ENCODE results near the gene SWT1. TPM values are rescaled to one million over a fixed set of nuclear protein-coding genes. Genes with fewer than 3 reads are reported as not detected.

SWT1 gene
- total RNA-seq, 1 experiment from 2014 or later: 2.3 TPM

DNA sequence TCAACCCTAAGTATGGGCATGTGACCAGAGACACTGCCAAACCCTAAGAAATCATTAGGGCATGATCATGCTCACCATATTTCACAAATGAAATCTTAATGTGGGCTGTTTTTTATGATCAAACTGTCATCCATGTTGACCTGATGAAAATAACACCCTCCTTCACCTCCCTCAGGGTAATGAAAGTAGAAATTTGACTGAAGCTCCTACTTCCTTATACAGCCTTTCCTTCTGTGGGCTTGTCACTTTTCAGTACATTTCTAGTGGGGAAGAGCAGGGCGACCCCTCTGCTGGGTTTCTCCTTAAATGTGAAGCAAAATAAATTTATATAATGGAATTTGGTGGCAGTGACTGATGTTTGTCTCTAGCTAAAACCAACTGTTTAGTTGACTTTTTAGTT lies 134.2 kb downstream of the SWT1 start:
- Histone ChIP-seq H3K9me3 (no peaks in the 10 kb centered on the region), H3K36me3 (peaks cover 28% of the 10 kb centered on the region), H3K4me3 (no peak overlapping the region), H3K27me3 (no peaks in the 10 kb centered on the region)
- no peak for DNase-seq

DNA sequence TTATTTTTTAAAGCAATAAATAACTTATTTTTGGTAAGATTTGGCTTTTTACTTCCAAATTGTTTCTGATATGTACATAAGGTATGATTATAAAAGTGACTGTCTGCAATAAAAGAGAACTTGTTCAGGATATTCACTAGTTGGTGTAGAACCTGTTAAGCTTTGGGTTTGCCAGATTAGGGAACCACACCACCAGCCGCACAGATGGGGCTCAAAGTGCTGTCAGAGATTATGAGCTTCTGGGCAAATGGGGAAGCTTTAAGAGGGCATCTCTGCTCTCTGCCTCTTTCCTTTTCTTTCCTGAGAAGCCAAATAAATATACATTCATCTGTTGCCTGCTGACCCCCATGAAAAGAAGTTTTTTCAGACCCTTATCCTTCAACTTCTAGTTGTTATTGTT lies 134.7 kb downstream of the SWT1 start:
- Histone ChIP-seq H3K4me3 (no peak overlapping the region), H3K9me3 (no peaks in the 10 kb centered on the region), H3K36me3 (peaks cover 29% of the 10 kb centered on the region), H3K27me3 (no peaks in the 10 kb centered on the region)
- DNase-seq: no peak

DNA sequence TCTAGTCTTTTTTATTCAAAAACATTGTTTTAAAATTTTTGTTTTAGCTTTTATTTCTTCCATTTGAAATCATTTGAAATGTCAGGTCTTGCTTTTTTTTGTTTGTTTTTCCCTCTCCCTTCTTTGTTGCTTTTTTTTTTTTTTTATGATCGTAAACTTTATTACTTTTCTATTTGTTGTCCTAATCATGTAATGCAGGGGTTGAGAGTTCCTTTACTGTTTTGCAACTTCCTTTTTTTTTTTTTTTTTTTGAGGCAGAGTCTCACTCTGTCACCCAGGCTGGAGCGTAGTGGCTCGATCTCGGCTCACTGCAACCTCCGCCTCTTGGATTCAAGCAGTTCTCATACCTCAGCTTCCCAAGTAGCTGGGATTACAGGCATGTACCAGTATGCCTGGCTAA lies 135.3 kb downstream of the SWT1 start:
- Histone ChIP-seq H3K36me3 (peaks cover 35% of the 10 kb centered on the region), H3K9me3 (no peaks in the 10 kb centered on the region)

DNA sequence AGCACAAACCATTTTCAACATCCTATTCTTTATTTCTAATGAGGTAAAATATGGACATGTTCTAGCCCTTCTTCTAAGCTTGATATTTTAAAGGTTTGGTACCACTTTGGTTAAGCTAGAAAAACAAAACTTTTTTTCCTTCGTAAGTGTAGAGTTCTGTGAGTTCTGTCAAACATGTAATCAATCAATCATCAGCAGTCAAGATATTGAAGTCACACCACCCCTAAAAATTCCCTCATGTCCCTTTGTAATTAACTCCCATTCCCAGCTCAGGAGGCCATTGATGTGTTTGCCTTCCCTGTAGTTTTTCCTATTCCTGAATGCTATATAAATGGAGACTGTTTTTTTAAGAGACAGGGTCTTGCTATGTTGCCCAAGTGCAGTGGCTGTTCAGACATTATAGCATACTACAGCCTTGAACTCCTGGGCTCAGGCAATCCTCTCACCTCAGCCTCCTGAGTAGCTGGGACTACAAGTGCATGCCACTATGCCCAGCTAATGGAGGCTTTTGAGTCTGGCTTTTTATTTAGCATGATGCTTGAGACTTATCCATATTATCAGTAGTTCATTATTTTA lies 137.1 kb downstream of the SWT1 start:
- Histone ChIP-seq H3K36me3 (peaks cover 52% of the 10 kb centered on the region), H3K9me3 (no peaks in the 10 kb centered on the region), H3K27me3 (no peaks in the 10 kb centered on the region), H3K4me3 (no peak overlapping the region)
- DNase-seq: no peak

More for the DNA sequence above, 135.3 kb downstream of the SWT1 start:
- H3K4me3 ChIP-seq: no peak overlapping the region
- no peak for DNase-seq
- no peaks in the 10 kb centered on the region for H3K27me3 ChIP-seq

DNA sequence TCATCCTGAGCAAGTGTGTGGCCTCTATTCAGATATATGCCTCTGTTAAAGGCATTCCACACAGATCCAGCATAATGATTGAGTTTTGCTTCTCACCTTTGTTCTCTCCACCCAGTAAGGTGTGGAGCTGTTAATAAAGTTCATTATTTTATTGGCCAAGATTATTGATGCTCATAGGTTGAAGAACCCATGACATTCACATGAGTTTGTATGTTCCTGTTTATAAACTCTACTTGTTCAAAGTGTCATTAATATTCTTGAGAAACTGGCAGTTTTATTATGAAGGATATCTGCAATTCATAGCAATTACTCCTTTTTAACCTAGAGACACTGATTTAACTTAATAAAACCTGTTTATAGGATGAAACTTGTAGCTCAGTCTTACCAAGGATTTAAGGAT lies 138.1 kb downstream of the SWT1 start:
- Histone ChIP-seq H3K4me3 (no peak overlapping the region), H3K36me3 (peaks cover 62% of the 10 kb centered on the region), H3K9me3 (no peaks in the 10 kb centered on the region), H3K27me3 (no peaks in the 10 kb centered on the region)
- no peak for DNase-seq

DNA sequence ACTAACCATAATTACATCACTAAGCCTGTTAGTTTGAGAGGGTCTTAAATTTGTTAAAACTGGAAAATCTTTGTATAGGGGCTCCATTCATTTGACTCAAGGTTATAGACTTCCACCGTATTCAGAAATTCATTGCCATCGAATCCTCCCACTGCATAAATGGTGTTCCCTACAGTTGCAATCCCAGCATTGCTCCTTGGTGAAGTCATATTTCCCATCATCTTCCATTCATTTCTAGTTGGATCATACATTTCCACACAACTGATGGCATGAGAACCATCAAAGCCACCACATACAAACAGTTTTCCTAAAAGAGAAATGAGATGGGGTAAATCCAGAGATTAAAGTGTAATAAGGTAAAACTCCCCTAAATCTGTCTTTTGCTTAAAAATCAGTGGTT lies 141.0 kb downstream of the SWT1 start:
- DNase-seq: no peak
- Histone ChIP-seq H3K9me3 (no peaks in the 10 kb centered on the region), H3K27me3 (no peaks in the 10 kb centered on the region), H3K36me3 (peaks cover 89% of the 10 kb centered on the region), H3K4me3 (no peak overlapping the region)

DNA sequence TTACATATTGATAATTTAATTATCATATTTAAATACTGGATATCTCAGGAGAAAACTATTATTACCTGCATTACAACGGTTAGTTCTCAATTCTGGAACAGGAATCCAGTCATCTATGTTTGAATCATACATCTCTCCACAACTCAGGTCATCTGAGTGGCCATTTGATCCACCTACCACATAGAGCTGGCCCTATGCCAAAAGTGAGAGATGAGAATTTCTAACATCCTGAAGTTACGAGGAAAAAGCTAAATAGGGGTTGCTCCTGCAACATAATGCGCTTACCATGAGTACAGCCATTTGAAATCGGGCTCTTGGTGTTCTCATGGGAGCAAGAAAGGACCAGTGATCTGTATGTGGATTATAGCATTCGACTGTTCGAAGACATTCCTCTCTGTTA lies 143.2 kb downstream of the SWT1 start:
- H3K4me3 ChIP-seq: no peak overlapping the region
- no peak for DNase-seq
- H3K36me3 ChIP-seq: peaks cover 90% of the 10 kb centered on the region
- no peaks in the 10 kb centered on the region for H3K27me3 ChIP-seq
- H3K9me3 ChIP-seq: no peaks in the 10 kb centered on the region

DNA sequence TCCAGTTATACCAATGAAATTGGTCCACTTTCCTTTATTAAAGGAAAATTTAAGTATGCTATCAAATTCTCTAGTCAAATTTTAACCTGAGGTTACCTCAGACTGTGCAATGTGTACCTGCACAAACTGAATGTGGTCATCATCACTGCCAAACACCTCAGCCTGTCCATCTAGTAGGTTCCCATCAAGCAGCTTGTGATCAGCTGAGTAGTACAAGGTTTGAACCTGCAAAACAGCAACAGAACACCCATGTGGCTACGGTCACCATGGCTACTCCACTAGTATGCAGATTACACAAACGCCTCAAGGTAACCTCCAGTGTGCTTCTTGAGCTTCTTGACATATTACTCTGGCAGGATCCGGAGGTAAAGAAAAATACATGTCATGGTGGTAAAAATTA lies 148.5 kb downstream of the SWT1 start:
- H3K27me3 ChIP-seq: no peaks in the 10 kb centered on the region
- no peak for DNase-seq
- peaks cover 97% of the 10 kb centered on the region for H3K36me3 ChIP-seq
- H3K9me3 ChIP-seq: no peaks in the 10 kb centered on the region
- H3K4me3 ChIP-seq: no peak overlapping the region

DNA sequence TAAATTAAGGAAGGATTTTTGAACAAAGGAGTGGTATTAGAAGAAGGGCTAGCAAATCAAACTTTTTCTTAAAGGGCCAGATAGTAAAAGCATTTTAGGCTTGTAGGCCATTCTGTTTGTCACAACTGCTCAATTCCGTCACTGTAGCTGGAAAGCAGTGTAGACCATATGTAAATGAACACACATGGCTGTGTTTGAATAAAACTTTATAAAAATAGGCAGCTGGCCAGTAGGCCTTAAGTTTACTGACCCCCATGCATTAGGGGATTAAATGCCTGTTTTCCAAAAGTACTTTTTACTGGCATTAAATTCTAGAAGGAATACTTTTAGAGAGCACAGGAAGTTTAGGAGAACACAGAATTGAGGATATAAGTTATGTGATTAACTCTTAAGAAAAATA lies 151.2 kb downstream of the SWT1 start:
- Histone ChIP-seq H3K36me3 (peaks cover 75% of the 10 kb centered on the region), H3K27me3 (no peaks in the 10 kb centered on the region), H3K4me3 (no peak overlapping the region), H3K9me3 (no peaks in the 10 kb centered on the region)
- no peak for DNase-seq

DNA sequence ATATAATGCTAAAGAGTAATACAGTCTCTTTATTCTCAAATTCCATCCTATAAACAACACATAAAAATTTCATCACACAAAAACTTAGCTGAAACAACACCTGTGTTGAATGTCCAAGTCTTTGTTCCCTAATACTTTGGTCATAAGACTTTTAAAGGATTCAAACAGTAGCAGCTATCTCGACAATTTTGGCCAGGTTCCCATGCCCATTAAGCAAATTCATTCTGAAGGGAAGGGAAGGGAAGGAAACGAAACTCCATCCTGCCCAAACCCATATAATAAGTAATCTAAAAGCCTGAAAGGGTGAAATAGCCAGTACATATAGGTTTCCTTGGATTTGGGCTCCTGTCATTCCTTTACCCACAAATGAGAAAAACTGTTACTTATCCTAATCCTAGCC lies 152.6 kb downstream of the SWT1 start:
- H3K36me3 ChIP-seq: peaks cover 65% of the 10 kb centered on the region

DNA sequence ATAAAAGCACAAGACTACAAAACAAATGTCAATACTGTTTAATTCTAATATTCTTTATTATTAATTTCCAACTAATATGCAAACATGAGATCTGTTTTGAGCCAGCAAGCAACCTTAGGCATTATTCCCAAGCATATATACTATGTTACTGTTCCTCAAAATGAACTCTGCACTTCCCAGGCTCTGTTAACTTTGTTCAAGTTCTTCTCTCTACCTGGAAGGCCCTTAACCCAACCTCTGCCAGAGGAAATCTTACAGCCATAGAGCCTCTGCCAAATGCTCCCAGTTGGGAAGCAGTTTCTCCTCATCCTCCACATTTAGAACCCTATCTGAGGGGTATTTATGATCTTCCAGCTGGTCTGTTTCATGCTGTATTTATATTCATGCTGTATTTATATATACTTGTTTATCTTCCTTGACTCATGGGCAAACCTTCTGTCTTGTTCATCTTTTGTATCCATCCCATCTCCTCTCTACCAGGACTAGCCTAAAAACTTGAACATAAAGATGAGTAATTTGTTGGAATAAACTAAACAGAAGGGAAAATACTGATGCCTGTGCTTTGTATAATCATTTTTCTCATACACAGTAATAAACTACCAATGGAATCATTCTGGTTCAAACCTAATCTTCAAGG lies 154.7 kb downstream of the SWT1 start:
- DNase-seq: no peak
- Histone ChIP-seq H3K27me3 (no peaks in the 10 kb centered on the region), H3K4me3 (no peak overlapping the region), H3K36me3 (peaks cover 49% of the 10 kb centered on the region), H3K9me3 (no peaks in the 10 kb centered on the region)

More for the DNA sequence above, 152.6 kb downstream of the SWT1 start:
- H3K27me3 ChIP-seq: no peaks in the 10 kb centered on the region
- no peak overlapping the region for H3K4me3 ChIP-seq
- DNase-seq: no peak
- no peaks in the 10 kb centered on the region for H3K9me3 ChIP-seq

DNA sequence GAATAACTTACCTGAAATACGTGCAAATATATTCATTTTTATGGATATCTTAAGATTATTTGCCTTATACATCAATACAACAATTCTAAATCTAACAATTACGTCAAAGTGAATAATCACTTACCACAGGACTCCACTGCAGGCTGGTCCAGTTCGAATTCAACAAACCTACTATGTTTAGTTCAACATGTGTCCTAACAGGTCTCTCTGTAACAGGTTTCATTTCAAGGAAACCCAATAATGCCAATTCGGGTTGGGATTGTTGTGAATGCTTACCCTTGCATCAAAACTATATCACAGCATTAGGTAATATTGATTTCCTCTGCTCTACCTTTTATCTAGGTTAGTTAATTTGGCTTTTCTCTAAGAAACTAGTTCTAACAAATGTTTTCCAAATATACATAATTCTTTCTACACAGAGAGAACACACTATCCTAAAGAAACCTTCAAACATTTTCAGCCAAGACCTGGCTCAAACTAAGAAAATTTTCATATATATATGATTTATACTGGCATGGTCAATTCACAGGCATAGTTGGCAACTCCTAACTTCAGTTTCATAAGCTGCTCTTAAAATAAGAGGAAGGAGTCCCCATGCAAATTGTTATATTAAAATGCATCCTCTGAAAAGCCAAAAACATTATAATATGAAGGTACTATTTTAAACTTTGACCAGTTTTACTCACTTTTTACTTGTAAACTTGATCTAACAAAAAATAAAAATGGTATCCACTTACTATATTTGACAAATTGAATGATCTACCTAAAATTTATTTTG lies 155.6 kb downstream of the SWT1 start:
- Histone ChIP-seq H3K27me3 (no peaks in the 10 kb centered on the region), H3K4me3 (no peak overlapping the region), H3K9me3 (no peaks in the 10 kb centered on the region), H3K36me3 (peaks cover 43% of the 10 kb centered on the region)
- DNase-seq: no peak

DNA sequence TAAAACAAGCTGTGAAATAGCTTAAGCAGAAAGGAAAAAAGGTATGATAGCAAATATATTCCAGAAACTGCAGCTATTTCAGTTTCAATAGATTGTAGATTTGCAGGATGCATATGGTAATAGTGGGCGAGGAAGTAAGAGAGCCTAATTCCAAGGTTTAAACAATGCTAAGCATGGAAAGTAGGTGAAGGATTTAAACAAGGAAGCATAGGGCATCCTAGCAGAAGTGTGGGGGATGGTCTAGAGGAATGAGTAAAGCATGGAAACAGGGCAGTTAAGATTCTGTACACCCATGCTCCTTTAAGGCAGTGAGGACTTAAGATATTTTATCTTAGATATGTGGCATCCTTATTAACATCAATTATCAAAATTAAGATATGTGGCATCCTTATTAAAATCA lies 157.4 kb downstream of the SWT1 start:
- no peak for DNase-seq
- peaks cover 24% of the 10 kb centered on the region for H3K36me3 ChIP-seq
- H3K4me3 ChIP-seq: peak overlapping the region; percentile 73
- no peaks in the 10 kb centered on the region for H3K9me3 ChIP-seq
- H3K27me3 ChIP-seq: no peaks in the 10 kb centered on the region

DNA sequence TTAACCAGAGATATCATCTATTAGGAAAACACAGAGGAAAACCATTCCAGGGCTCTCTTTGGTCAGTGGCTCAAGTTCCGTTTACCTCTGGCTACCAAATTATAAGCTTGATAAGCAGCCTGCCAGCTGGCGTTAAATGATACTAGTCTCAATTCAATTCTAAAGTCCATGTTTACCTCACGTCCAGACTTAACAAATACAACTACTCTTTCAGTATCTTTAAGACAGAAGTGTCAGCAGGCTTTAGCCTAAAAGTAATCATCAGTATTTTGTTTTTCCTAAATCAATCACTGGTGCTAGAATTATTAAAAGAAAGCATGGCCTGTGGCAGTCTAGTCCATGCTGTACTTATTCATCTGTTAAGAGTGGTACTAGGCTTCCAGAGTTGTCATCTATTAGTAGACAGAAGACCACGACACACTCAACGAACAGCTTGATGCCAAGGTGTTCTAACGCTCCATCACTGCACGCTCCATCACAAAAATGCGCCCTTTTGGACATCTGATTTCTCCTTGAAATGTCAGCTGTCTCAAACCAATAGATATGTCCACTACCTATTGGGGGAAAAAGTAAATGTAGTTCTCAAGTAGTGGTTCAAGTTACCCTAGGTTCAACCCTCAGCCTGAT lies 158.6 kb downstream of the SWT1 start:
- DNase-seq: no peak

DNA sequence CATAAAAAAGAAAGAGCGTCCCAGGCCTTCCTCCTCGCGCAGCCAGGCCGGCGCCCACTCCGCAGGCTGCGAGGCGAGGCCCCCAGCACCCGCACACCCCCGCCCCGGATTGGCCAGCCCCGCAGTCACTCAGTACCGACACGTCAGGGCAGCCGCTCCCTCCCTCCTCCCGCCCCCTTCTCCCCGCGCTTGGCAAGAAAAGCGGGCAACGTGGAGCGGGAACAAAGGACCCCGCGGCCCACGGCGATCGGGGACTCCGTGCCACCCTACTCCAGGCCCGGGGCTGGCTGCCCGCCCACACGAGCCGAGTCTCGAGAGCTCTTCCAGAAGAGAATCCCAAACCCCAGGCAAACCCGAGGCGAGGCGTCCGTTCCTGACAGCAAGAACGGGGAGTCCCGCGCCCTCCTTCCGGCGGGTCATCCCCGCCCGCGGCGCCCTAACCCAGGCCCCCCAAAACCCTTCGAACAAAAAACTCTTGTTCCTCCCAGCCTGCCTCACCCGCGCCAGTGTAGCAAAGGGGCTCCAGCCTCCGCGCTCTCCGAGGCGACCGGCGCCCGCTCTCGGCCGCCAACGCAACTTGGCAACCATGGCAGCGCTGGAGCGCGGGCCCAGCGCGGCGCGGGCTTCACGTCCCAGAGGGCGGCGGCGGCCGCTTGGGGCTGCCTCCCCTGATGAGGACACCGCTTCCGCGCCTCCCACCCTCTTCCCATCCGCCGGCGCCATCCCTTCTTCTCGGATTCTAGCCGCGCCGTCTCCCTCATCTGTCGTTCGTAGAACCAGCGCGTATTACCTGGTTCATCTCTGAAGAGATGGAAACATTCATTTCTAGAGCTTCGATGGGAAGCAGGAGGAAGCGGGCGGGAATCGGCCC lies 159.4 kb downstream of the SWT1 start:
- peak; percentile 98 for DNase-seq
- Histone ChIP-seq H3K27me3 (no peaks in the 10 kb centered on the region), H3K9me3 (0 out of 2 replicates have a peak, but pooled peaks cover 1% of the 10 kb centered on the region), H3K4me3 (peak overlapping the region; percentile 73), H3K36me3 (peaks cover 12% of the 10 kb centered on the region)

More for the DNA sequence above, 158.6 kb downstream of the SWT1 start:
- Histone ChIP-seq H3K9me3 (no peaks in the 10 kb centered on the region), H3K27me3 (no peaks in the 10 kb centered on the region), H3K4me3 (peak overlapping the region; percentile 73), H3K36me3 (peaks cover 13% of the 10 kb centered on the region)

DNA sequence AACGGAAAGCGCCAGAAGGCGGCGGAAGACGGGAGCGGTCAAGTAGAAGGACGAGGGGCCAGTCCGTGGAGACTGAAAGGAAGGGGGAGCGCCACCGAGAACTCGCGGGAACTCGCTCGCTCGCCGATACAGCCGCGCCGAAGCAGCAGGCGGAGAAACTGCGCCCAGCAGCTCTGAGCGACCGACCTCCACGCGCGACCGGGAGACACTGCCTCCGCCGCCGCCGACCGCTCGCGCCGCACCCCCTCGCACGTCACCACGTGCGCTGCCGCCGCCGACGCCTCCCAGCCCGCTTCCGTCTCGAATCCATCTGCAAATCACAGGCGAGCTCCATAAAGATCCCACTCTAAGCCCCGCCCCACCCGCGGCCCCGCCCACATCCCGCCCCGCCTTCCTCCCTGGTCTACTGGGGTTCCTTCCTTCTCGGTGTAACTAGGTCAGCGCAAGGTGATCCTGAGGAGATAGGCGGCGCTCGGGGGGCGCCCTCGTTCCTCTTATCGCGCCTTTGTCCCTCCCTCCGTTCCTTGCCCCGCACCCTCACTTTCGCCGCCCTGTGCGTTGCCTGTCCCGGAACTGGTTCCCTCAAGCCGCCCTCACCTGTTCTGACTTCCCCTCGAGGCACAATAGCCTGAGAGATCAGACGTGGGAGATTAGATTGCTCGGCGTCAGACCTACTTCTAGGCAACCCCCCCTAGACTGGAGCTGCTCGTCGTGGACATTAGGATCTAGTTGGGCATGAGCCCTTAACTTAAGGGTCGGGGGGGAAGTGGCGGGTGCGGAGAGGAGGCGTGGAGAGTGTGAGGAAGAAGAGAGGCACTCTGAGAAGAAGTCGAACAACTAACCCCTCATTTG lies 160.3 kb downstream of the SWT1 start, which contains the start of gene IVNS1ABP:
Gene IVNS1ABP (minus strand): TSS at position 210 of the 852 bp plus-strand sequence. CDS start 7,750 bp downstream, outside the sequence.
- 0 out of 2 replicates have a peak, but pooled peaks cover 3% of the 10 kb centered on the region for H3K9me3 ChIP-seq
- peak within 1 kb of the TSS; percentile 73 for H3K4me3 ChIP-seq
- no peaks in the 10 kb centered on the region for H3K27me3 ChIP-seq
- H3K36me3 ChIP-seq: peaks cover 12% of the 10 kb centered on the region
- DNase-seq: peak; percentile 96

Measured in MG63 (cell line).